CD4-positive, alpha-beta memory T cell (primary cell): ENCODE results near the gene PTPA. TPM values are rescaled to one million over a fixed set of nuclear protein-coding genes. Genes with fewer than 3 reads are reported as not detected.
"Not testable (repeated sequence)": the region's sequence is repeated elsewhere in the genome, so short reads cannot be mapped to it uniquely, and the experiment has no call there.

Source experiments
- CTCF ChIA-PET: fragments of 350-600 bp; sonication (Branson Sonifier 250); formaldehyde crosslinking; loops from one replicate; lab custom pipeline; 2021; ENCODE audit warnings: inconsistent platforms; ENCODE audit not compliant: partially characterized antibody; lab: Charles Lee
- POLR2A ChIA-PET: fragments of 350-600 bp; sonication (Branson Sonifier 250); formaldehyde crosslinking; loops from one replicate; lab custom pipeline; 2021; ENCODE audit not compliant: partially characterized antibody; lab: Charles Lee
- DNase-seq, 5 donors: peaks; one replicate each; pipeline versions ENCODE4 v3.0.0 to v3.0.0-alpha.2; 2020 to 2022; ENCODE audit warnings: mixed read lengths in 1 of 5
- H3K27ac ChIP-seq: one replicate; pipeline ENCODE4 v1.7.0; 2013; ENCODE audit warnings: low read depth, low read length
- H3K27me3 ChIP-seq: 2 replicates; pipeline ENCODE4 v1.7.0; 2013; ENCODE audit warnings: mild to moderate bottlenecking, low read length, moderate library complexity; ENCODE audit not compliant: insufficient read depth
- H3K36me3 ChIP-seq: 2 replicates; pipeline ENCODE4 v1.7.0; 2013; ENCODE audit warnings: mild to moderate bottlenecking, low read length, moderate library complexity; ENCODE audit not compliant: insufficient read depth
- H3K4me1 ChIP-seq: 2 replicates; pipeline ENCODE4 v1.7.0; 2013; ENCODE audit warnings: mild to moderate bottlenecking, low read length, moderate library complexity; ENCODE audit not compliant: insufficient read depth
- H3K4me3 ChIP-seq, 2 donors: one replicate each; pipeline ENCODE4 v1.7.0; 2013; ENCODE audit warnings: low read length in 2 of 2, mild to moderate bottlenecking in 1 of 2
- H3K9me3 ChIP-seq, 2 donors: one replicate each; pipeline ENCODE4 v1.7.0; 2013; ENCODE audit warnings: low read length in 2 of 2, control low read depth in 1 of 2; ENCODE audit not compliant: control insufficient read depth in 1 of 2
- H3K27ac Mint-ChIP-seq, 7 donors: one replicate each; pipeline ENCODE4 v1.8.0; 2020 to 2021; ENCODE audit warnings: mixed read lengths in 7 of 7, mild to moderate bottlenecking in 6 of 7, inconsistent platforms in 3 of 7, moderate library complexity in 3 of 7
- H3K27me3 Mint-ChIP-seq, 2 donors: one replicate each; pipeline ENCODE4 v1.8.0; 2020 to 2021; ENCODE audit warnings: mixed read lengths in 2 of 2
- H3K36me3 Mint-ChIP-seq, 2 donors: one replicate each; pipeline ENCODE4 v1.8.0; 2020 to 2021; ENCODE audit warnings: mixed read lengths in 2 of 2, inconsistent platforms in 1 of 2, mild to moderate bottlenecking in 1 of 2
- H3K4me1 Mint-ChIP-seq, 4 donors: one replicate each; pipeline ENCODE4 v1.8.0; 2020 to 2021; ENCODE audit warnings: mixed read lengths in 4 of 4, mild to moderate bottlenecking in 1 of 4
- H3K4me3 Mint-ChIP-seq, 8 donors: one replicate each; pipeline ENCODE4 v1.8.0; 2020 to 2021; ENCODE audit warnings: mixed read lengths in 8 of 8, mild to moderate bottlenecking in 7 of 8, moderate library complexity in 6 of 8, inconsistent platforms in 3 of 8
- H3K9me3 Mint-ChIP-seq, 8 donors: one replicate each; pipeline ENCODE4 v1.8.0; 2020 to 2021; ENCODE audit warnings: mixed read lengths in 8 of 8, mild to moderate bottlenecking in 5 of 8, inconsistent platforms in 3 of 8, moderate library complexity in 1 of 8
- intact Hi-C: fragments of 100-400 bp; cut with micrococcal nuclease; formaldehyde crosslinking; loops from one replicate; pipeline ENCODE4 v1.15.1; 2023
- polyA plus RNA-seq, 2 donors: library from polyadenylated mRNA; unstranded; fragments of 300-500 nt; fragmentation: Illumina TruSeq; gene quantifications; one replicate each; pipeline ENCODE4 v1.2.3, GENCODE V29; 2021
- total RNA-seq, 2 experiments: library from RNA; stranded (reverse); gene quantifications; one replicate each; pipeline ENCODE4 v1.2.3, GENCODE V29; 2021

PTPA gene
- total and polyA plus RNA-seq, 4 experiments from 2014 or later: 10.8 to 51.3 (median 31.5) TPM

- ChIA-PET CTCF (no interaction called here), POLR2A (interaction anchor here (1.1 to 4.5 kb wide), 3 partner anchors 28 to 81 kb away, joined by 5 to 22 read pairs (median 5); partner anchors contain the start of genes DOLPP1, MIGA2 and SH3GLB2)
- Mint-ChIP-seq H3K4me3 (peak overlapping the region in 6 of 8 donors; percentile 36 to 87 (median 74)), H3K27ac (peak overlapping the region in 5 of 7 donors; percentile 13 to 86 (median 57)), H3K27me3 (no peaks in the 10 kb centered on the region), H3K9me3 (no peaks in the 10 kb centered on the region), H3K4me1 (peaks cover 10 to 32% (median 20%) of the 10 kb centered on the region in 4 donors), H3K36me3 (peaks cover 3 to 4% of the 10 kb centered on the region in 2 donors)
- DNase-seq: no peak
- H3K27ac ChIP-seq: no peak overlapping the region
- peaks cover 28% of the 10 kb centered on the region for H3K4me1 ChIP-seq
- H3K36me3 ChIP-seq: no peaks in the 10 kb centered on the region
- no peaks in the 10 kb centered on the region for H3K27me3 ChIP-seq
- intact Hi-C loops: no loop called here
- H3K9me3 ChIP-seq: no peaks in the 10 kb centered on the region
- H3K4me3 ChIP-seq: no peak overlapping the region
Observed at GRCh38 chr9:129108805-129109536, 2.2 kb upstream of the PTPA start.

GRCh38 chr9:129109537-129109903 lies 1.7 kb upstream of the PTPA start:
- Histone ChIP-seq H3K4me3 (no peak overlapping the region), H3K27ac (no peak overlapping the region), H3K4me1 (peaks cover 31% of the 10 kb centered on the region), H3K9me3 (no peaks in the 10 kb centered on the region), H3K36me3 (no peaks in the 10 kb centered on the region), H3K27me3 (no peaks in the 10 kb centered on the region)
- intact Hi-C loops: no loop called here
- DNase-seq: peak in 2 of 5 donors; percentile 7 to 11
- Mint-ChIP-seq H3K4me1 (peaks cover 11 to 37% (median 23%) of the 10 kb centered on the region in 4 donors), H3K9me3 (no peaks in the 10 kb centered on the region), H3K27me3 (no peaks in the 10 kb centered on the region), H3K4me3 (peak overlapping the region; percentile 43 to 87 (median 72)), H3K36me3 (peaks cover 3 to 4% of the 10 kb centered on the region in 2 donors), H3K27ac (peak overlapping the region in 3 of 7 donors; percentile 57 to 86 (median 74))
- CTCF ChIA-PET: no interaction called here
- POLR2A ChIA-PET: interaction anchor here (1.1 to 4.5 kb wide), 5 partner anchors 28 to 81 kb away, joined by 3 to 22 read pairs (median 5); partner anchors contain the start of genes DOLPP1, MIGA2 and SH3GLB2

GRCh38 chr9:129109952-129110739 lies 1.1 kb upstream of the PTPA start:
- ChIA-PET CTCF (no interaction called here), POLR2A (interaction anchor here (1.1 to 4.5 kb wide), 10 partner anchors 23 to 516 kb away, joined by 3 to 22 read pairs (median 5); partner anchors contain the start of genes DOLPP1, IER5L, MIGA2 and NTMT1)
- peak overlapping the region; percentile 15 to 95 (median 83) for H3K4me3 Mint-ChIP-seq
- peak overlapping the region; percentile 84 for H3K27ac ChIP-seq
- DNase-seq: no peak
- peaks cover 3 to 4% of the 10 kb centered on the region in 2 donors for H3K36me3 Mint-ChIP-seq
- peaks cover 37% of the 10 kb centered on the region for H3K4me1 ChIP-seq
- intact Hi-C loops: loop anchor here (2.0 kb wide), 2 partner anchors 29 to 81 kb away; partner anchors contain the start of gene SH3GLB2
- no peaks in the 10 kb centered on the region for H3K27me3 Mint-ChIP-seq
- H3K9me3 ChIP-seq: no peaks in the 10 kb centered on the region
- H3K27me3 ChIP-seq: no peaks in the 10 kb centered on the region
- peaks cover 17 to 43% (median 29%) of the 10 kb centered on the region in 4 donors for H3K4me1 Mint-ChIP-seq
- no peaks in the 10 kb centered on the region for H3K36me3 ChIP-seq
- H3K4me3 ChIP-seq: peak overlapping the region; percentile 69 to 90
- H3K9me3 Mint-ChIP-seq: peaks cover 0 to 1% (median 0%) of the 10 kb centered on the region in 8 donors
- H3K27ac Mint-ChIP-seq: peak overlapping the region in 2 of 7 donors; percentile 81 to 83

- peaks cover 3 to 4% of the 10 kb centered on the region in 2 donors for H3K36me3 Mint-ChIP-seq
- Histone ChIP-seq H3K27ac (peak overlapping the region; percentile 84), H3K36me3 (no peaks in the 10 kb centered on the region), H3K4me1 (peaks cover 40% of the 10 kb centered on the region), H3K9me3 (no peaks in the 10 kb centered on the region), H3K4me3 (peak overlapping the region; percentile 64 to 90), H3K27me3 (no peaks in the 10 kb centered on the region)
- ChIA-PET CTCF (interaction anchor here (1.4 to 5.4 kb wide), 3 partner anchors 10 to 513 kb away, joined by 3 to 31 read pairs (median 7); no protein-coding TSS in a partner anchor), POLR2A (interaction anchor here (0.6 to 4.5 kb wide), 16 partner anchors 11 to 1125 kb away, joined by 3 to 22 read pairs (median 4); partner anchors contain the start of genes DOLPP1, IER5L, MIGA2 and SH3GLB2)
- H3K9me3 Mint-ChIP-seq: peaks cover 0 to 1% (median 0%) of the 10 kb centered on the region in 8 donors
- peak overlapping the region; percentile 83 to 97 (median 88) for H3K27ac Mint-ChIP-seq
- intact Hi-C loops: loop anchor here (1.0 to 2.0 kb wide), 4 partner anchors 27 to 83 kb away; partner anchors contain the start of genes DOLPP1, MIGA2 and SH3GLB2
- H3K4me3 Mint-ChIP-seq: peak overlapping the region; percentile 92 to 99 (median 94)
- no peaks in the 10 kb centered on the region for H3K27me3 Mint-ChIP-seq
- DNase-seq: peak in 1 of 5 donors; percentile 5
- peaks cover 17 to 46% (median 29%) of the 10 kb centered on the region in 4 donors for H3K4me1 Mint-ChIP-seq
Observed at GRCh38 chr9:129111528-129112151, 425 bp downstream of the PTPA start.

GRCh38 chr9:129112526-129112925 lies 1.3 kb downstream of the PTPA start:
- H3K36me3 ChIP-seq, H3K27me3 ChIP-seq, H3K9me3 ChIP-seq, intact Hi-C loops, H3K36me3 Mint-ChIP-seq, H3K9me3 Mint-ChIP-seq, H3K27me3 Mint-ChIP-seq, DNase-seq, H3K27ac ChIP-seq: not testable (repeated sequence)
- Histone ChIP-seq H3K4me1 (peaks cover 40% of the 10 kb centered on the region), H3K4me3 (peak overlapping the region; percentile 64 to 90)
- Mint-ChIP-seq H3K27ac (peak overlapping the region in 1 of 7 donors; percentile 88), H3K4me3 (peak overlapping the region; percentile 92 to 99 (median 94)), H3K4me1 (peaks cover 17 to 46% (median 29%) of the 10 kb centered on the region in 4 donors)
- ChIA-PET CTCF (interaction anchor here (1.6 to 5.4 kb wide), 2 partner anchors 9 to 19 kb away, joined by 7 to 31 read pairs; no protein-coding TSS in a partner anchor), POLR2A (interaction anchor here (0.8 to 4.5 kb wide), 5 partner anchors 19 to 513 kb away, joined by 3 to 22 read pairs (median 11); partner anchors contain the start of genes DOLPP1, IER5L and NTMT1)

GRCh38 chr9:129113645-129114304 lies 2.6 kb downstream of the PTPA start:
- peaks cover 40% of the 10 kb centered on the region for H3K4me1 ChIP-seq
- Mint-ChIP-seq H3K4me1 (peaks cover 17 to 43% (median 28%) of the 10 kb centered on the region in 4 donors), H3K9me3 (peaks cover 0 to 1% (median 0%) of the 10 kb centered on the region in 8 donors), H3K36me3 (peaks cover 0 to 2% of the 10 kb centered on the region in 2 donors), H3K4me3 (peak overlapping the region in 1 of 8 donors; percentile 30), H3K27me3 (no peaks in the 10 kb centered on the region), H3K27ac (no peak overlapping the region)
- intact Hi-C loops: no loop called here
- no peaks in the 10 kb centered on the region for H3K27me3 ChIP-seq
- H3K27ac ChIP-seq: no peak overlapping the region
- ChIA-PET POLR2A (no interaction called here), CTCF (interaction anchor here (0.9 to 5.4 kb wide), 3 partner anchors 17 to 624 kb away, joined by 3 to 31 read pairs (median 4); no protein-coding TSS in a partner anchor)
- DNase-seq: no peak
- no peaks in the 10 kb centered on the region for H3K36me3 ChIP-seq
- no peak overlapping the region for H3K4me3 ChIP-seq
- H3K9me3 ChIP-seq: no peaks in the 10 kb centered on the region
